H7 (cell line): Measurements from ENCODE around the gene HMGCL. TPM values are rescaled to one million over a fixed set of nuclear protein-coding genes. Genes with fewer than 3 reads are reported as not detected.
A peak's percentile ranks its signal among the peaks of the same experiment; 100 is the strongest.
"Not testable (repeated sequence)": the region's sequence is repeated elsewhere in the genome, so short reads cannot be mapped to it uniquely, and the experiment has no call there.

ENCODE experiments used
- DNase-seq: peaks from one replicate; pipeline ENCODE4 v3.0.0; 2012
- H3K27me3 ChIP-seq: 2 replicates; pipeline ENCODE4 v1.6.0; 2011; ENCODE audit warnings: mild to moderate bottlenecking, low read length; ENCODE audit not compliant: control insufficient read depth, insufficient read depth
- H3K36me3 ChIP-seq: replicated peaks from 2 replicates; pipeline ENCODE4 v1.5.1; 2011; ENCODE audit warnings: low read length; ENCODE audit not compliant: control insufficient read depth, insufficient read depth
- H3K4me3 ChIP-seq: 2 replicates; pipeline ENCODE4 v1.5.1; 2011; ENCODE audit warnings: low read depth, mild to moderate bottlenecking, control low read depth, low read length, moderate library complexity; ENCODE audit not compliant: insufficient read depth
- total RNA-seq: library from RNA; depleted of rRNA; stranded (reverse); fragments of >200 nt; shearing (Covaris generic); gene quantifications from 2 replicates; pipeline ENCODE4 v1.2.3, GENCODE V29; 2014

HMGCL gene
- total RNA-seq, 1 experiment from 2014 or later, result 35.8 TPM

- peaks cover 1% of the 10 kb centered on the region for H3K27me3 ChIP-seq
- no peak overlapping the region for H3K4me3 ChIP-seq
- no peak for DNase-seq
- H3K36me3 ChIP-seq, result no peaks in the 10 kb centered on the region
These were observed 19.9 kb upstream of the HMGCL start for GRCh38 chr1:23845163-23845562.

DNA sequence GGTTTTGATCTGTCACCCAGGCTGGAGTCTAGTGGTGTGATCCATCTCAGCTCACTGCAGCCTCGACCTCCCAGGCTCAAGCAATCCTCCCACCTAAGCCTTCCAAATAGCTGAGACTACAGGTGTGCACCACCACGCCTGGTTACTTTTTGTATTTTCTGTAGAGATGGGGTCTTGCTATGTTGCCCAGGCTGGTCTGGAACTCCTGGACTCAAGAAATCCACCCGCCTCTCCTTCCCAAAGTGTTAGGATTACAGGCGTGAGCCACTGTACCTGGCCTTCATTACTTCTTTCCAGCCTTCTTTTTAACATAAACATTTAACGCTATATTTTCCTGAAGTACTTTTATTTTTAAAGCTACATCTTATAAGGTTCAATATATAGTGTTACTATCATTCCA is 18.4 kb upstream of the HMGCL start:
- Histone ChIP-seq H3K27me3 (peaks cover 1% of the 10 kb centered on the region), H3K4me3 (no peak overlapping the region), H3K36me3 (no peaks in the 10 kb centered on the region)
- DNase-seq, result no peak

DNA sequence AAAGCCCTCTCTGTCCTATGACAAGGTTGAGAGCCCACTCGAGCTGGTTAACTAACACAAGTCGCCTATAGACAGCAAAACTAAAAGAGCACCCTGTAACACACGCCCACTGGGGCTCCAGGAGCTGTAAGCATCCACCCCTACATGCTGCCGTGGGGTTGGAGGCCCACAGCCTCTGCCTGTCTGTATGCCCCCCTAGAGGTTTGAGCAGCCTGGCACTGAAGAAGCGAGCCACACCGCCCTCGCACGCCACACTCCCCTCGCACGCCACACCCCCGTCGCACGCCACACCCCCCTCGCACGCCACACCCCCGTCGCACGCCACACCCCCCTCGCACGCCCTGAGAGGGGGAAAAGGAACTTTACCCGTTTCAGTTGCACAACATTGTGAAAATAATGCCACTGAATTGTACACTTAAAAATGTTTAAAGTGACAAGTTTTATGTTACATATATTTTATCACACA is 13.2 kb upstream of the HMGCL start:
- Histone ChIP-seq H3K4me3 (peak overlapping the region; percentile 46), H3K27me3 (peaks cover 7% of the 10 kb centered on the region), H3K36me3 (no peaks in the 10 kb centered on the region)
- DNase-seq, result peak; percentile 86

DNA sequence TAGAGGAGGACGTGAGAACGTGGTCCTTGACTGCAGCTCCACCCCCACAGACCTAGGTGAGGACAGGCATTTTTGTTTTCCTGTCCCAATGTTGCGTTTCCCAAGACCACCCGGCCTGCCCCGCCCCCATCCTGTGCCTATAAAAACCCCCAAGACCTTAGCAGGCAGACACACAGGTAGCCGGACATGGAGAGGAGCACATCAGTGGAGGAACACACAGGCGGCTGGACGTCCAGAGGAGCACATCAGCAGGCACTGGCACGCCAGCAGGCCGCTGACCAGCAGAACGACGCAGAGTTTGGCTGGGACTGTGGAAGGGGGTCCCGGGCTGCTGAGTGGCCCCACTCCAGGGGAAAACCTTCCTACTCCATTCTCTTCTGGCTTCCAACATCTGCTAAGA is 12.7 kb upstream of the HMGCL start:
- Histone ChIP-seq H3K4me3 (peak overlapping the region; percentile 46), H3K36me3 (no peaks in the 10 kb centered on the region), H3K27me3 (peaks cover 7% of the 10 kb centered on the region)
- peak; percentile 10 for DNase-seq

- H3K36me3 ChIP-seq, result no peaks in the 10 kb centered on the region
- H3K27me3 ChIP-seq, result peaks cover 6% of the 10 kb centered on the region
- no peak for DNase-seq
- no peak overlapping the region for H3K4me3 ChIP-seq
These were observed 10.8 kb upstream of the HMGCL start for GRCh38 chr1:23836037-23836436.

DNA sequence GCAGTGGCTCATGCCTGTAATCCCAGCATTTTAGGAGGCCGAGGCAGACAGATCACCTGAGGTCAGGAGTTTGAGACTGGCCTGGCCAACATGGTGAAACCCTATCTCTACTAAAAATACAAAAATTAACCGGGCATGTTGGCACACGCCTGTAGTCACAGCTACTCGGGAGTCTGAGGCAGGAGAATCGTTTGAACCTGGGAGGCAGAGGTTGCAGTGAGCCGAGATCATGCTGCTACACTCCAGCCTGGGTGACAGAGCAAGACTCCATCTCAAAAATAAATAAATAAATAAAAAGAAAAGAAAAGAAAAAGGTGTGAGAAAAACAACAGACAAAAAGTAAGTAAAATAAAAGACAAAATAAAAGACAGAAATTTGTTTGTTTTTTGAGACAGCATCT is 8.9 kb upstream of the HMGCL start:
- H3K27me3 ChIP-seq, DNase-seq, H3K4me3 ChIP-seq, H3K36me3 ChIP-seq: not testable (repeated sequence)

- no peaks in the 10 kb centered on the region for H3K27me3 ChIP-seq
- no peaks in the 10 kb centered on the region for H3K36me3 ChIP-seq
- H3K4me3 ChIP-seq, result no peak overlapping the region
- DNase-seq, result no peak
These were observed 2.5 kb upstream of the HMGCL start for GRCh38 chr1:23827717-23828116.

GRCh38 chr1:23826590-23826989 is 1.4 kb upstream of the HMGCL start:
- not testable (repeated sequence) for H3K36me3 ChIP-seq, H3K4me3 ChIP-seq, H3K27me3 ChIP-seq, DNase-seq

GRCh38 chr1:23825762-23826522 is 713 bp upstream of the HMGCL start:
- Histone ChIP-seq H3K36me3 (no peaks in the 10 kb centered on the region), H3K27me3 (no peaks in the 10 kb centered on the region), H3K4me3 (peak overlapping the region; percentile 98)
- no peak for DNase-seq

DNA sequence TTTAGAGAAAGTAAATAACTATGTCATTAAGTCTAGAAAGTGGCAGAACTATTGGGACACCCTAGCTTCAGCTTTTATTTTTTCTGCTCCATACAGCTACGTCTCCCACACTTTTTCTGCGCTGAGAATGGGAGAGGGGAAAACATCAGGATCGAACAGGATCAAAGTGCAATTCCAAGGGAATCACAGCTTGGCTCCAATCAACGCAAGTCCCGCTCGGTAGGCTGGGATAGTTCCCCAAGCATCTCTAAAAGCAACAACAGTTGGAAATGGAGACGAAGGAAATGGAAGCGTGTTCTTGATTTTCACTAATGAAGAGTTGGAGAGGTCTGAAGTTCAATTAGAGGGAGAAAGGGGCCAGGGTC is 536 bp downstream of the HMGCL start:
- Histone ChIP-seq H3K27me3 (no peaks in the 10 kb centered on the region), H3K36me3 (no peaks in the 10 kb centered on the region), H3K4me3 (peak overlapping the region; percentile 98)
- DNase-seq, result no peak

- H3K4me3 ChIP-seq, result no peak overlapping the region
These were observed 1.5 kb downstream of the HMGCL start for GRCh38 chr1:23823767-23824166.

DNA sequence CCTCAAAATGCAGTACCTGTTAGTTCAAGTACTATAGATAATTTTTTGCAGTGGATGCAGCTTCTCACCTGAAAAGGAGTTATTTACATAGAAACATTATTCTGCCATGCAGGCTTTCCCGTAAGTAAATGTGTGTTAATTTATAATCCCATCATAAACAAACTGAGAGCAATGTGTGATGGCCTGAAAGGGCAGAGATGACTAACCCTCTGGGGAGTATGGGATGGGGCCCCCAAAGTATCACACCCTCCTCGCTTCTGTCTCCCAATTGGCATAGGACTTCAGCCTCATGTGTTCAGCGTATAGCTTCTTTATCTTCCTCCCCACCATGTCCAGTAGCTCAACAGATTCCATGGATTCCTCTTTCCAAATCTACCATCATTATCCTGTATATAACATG is 7.6 kb downstream of the HMGCL start:
- H3K4me3 ChIP-seq, result no peak overlapping the region
- DNase-seq, result no peak
- peaks cover 2% of the 10 kb centered on the region for H3K36me3 ChIP-seq
- H3K27me3 ChIP-seq, result no peaks in the 10 kb centered on the region

More at GRCh38 chr1:23823767-23824166, 1.5 kb downstream of the HMGCL start:
- Histone ChIP-seq H3K27me3 (no peaks in the 10 kb centered on the region), H3K36me3 (no peaks in the 10 kb centered on the region)
- DNase-seq, result no peak

- no peak for DNase-seq
These were observed 8.3 kb downstream of the HMGCL start for GRCh38 chr1:23816906-23817305.

DNA sequence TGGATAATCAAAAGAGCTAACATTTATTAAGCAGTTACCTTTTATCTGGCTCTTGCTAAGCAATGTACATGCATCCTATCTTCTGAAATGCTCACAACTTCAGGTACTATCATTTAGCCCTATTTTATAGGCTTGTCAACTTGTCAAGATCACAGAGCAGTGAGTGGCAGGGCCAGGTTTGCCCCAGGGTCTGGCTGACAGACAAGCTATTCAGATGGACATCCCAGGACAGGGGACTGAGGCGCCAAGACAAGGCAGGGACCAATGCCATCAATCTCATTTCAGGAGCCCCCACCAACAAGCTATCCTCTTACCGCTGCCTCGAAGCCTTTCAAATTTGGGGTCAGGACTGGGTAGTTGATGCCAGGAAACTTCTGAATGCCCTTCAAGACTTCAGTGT is 8.9 kb downstream of the HMGCL start:
- Histone ChIP-seq H3K36me3 (peaks cover 2% of the 10 kb centered on the region), H3K27me3 (no peaks in the 10 kb centered on the region), H3K4me3 (no peak overlapping the region)
- no peak for DNase-seq

More at GRCh38 chr1:23816906-23817305, 8.3 kb downstream of the HMGCL start:
- Histone ChIP-seq H3K27me3 (no peaks in the 10 kb centered on the region), H3K36me3 (peaks cover 2% of the 10 kb centered on the region), H3K4me3 (no peak overlapping the region)

GRCh38 chr1:23814016-23814415 is 11.2 kb downstream of the HMGCL start:
- no peaks in the 10 kb centered on the region for H3K27me3 ChIP-seq
- no peak for DNase-seq
- no peak overlapping the region for H3K4me3 ChIP-seq
- H3K36me3 ChIP-seq, result peaks cover 2% of the 10 kb centered on the region
